GM18868 (cell line): Measurements from ENCODE around the gene S100A16.
"Not testable (repeated sequence)": the region's sequence is repeated elsewhere in the genome, so short reads cannot be mapped to it uniquely, and the experiment has no call there.

Experiments
- ATAC-seq: cut with Tn5 transposase; IDR thresholded peaks from one replicate; pipeline ENCODE4 v1.9.1; 2021; ENCODE audit warnings: mild to moderate bottlenecking, moderate library complexity; ENCODE audit not compliant: unreplicated experiment

Gene S100A16

GRCh38 chr1:153565529-153566374 lies 47.2 kb downstream of the S100A16 start, which contains the start of gene S100A2:
Gene S100A2 (minus strand): TSS chr1:153565844. CDS start chr1:153563877, 1,967 bp downstream.
- ATAC-seq: peak; percentile 69

- no peak for ATAC-seq
Measured at GRCh38 chr1:153563991-153564390, 48.9 kb downstream of the S100A16 start.

GRCh38 chr1:153563483-153563901 lies 49.4 kb downstream of the S100A16 start:
- no peak for ATAC-seq

- not testable (repeated sequence) for ATAC-seq
Measured at GRCh38 chr1:153562021-153562420, 50.9 kb downstream of the S100A16 start.

GRCh38 chr1:153561466-153561985 lies 51.4 kb downstream of the S100A16 start:
- no peak for ATAC-seq

- no peak for ATAC-seq
Measured at GRCh38 chr1:153560771-153561465, 52.0 kb downstream of the S100A16 start.

GRCh38 chr1:153560241-153560640 lies 52.7 kb downstream of the S100A16 start:
- ATAC-seq: no peak

GRCh38 chr1:153557877-153558276 lies 55.1 kb downstream of the S100A16 start:
- ATAC-seq: no peak
